MM.1S (cell line): ENCODE results near the gene RPAIN.

Experiments used
- DNase-seq: peaks from one replicate; pipeline ENCODE4 v3.0.0-alpha.2; 2015
- H2AFZ ChIP-seq: fragments of 300-600 bp; sonication (generic); 2 replicates; pipeline ENCODE4 v1.6.0; 2016; ENCODE audit warnings: antibody characterized with exemption, low read length
- H3F3A ChIP-seq: fragments of 300-600 bp; sonication (generic); 2 replicates; pipeline ENCODE4 v1.6.1; 2016; ENCODE audit warnings: mild to moderate bottlenecking, antibody characterized with exemption, low read length, moderate library complexity, mixed read lengths; ENCODE audit not compliant: insufficient read depth
- H3K27ac ChIP-seq: fragments of 300-600 bp; sonication (generic); 2 replicates; pipeline ENCODE4 v1.5.1; 2016; ENCODE audit warnings: mild to moderate bottlenecking, low read length
- H3K27me3 ChIP-seq: fragments of 300-600 bp; sonication (generic); replicated peaks from 2 replicates; pipeline ENCODE4 v1.6.0; 2016; ENCODE audit warnings: low read length; ENCODE audit not compliant: insufficient read depth
- H3K36me3 ChIP-seq: fragments of 300-600 bp; sonication (generic); replicated peaks from 2 replicates; pipeline ENCODE4 v1.6.1; 2016; ENCODE audit warnings: mild to moderate bottlenecking, low read length, mixed read lengths; ENCODE audit not compliant: insufficient read depth
- H3K4me1 ChIP-seq: fragments of 300-600 bp; sonication (generic); 2 replicates; pipeline ENCODE4 v1.6.1; 2016; ENCODE audit warnings: low read length, mixed read lengths
- H3K4me2 ChIP-seq: fragments of 300-600 bp; sonication (generic); 2 replicates; pipeline ENCODE4 v1.6.0; 2016; ENCODE audit warnings: low read depth, low read length
- H3K4me3 ChIP-seq: fragments of 300-600 bp; sonication (generic); 2 replicates; pipeline ENCODE4 v1.5.1; 2016; ENCODE audit warnings: low read length, mixed read lengths
- H3K79me2 ChIP-seq: fragments of 300-600 bp; sonication (generic); 2 replicates; pipeline ENCODE4 v1.6.1; 2016; ENCODE audit warnings: mixed run types, low read length, mixed read lengths
- H3K9ac ChIP-seq: fragments of 300-600 bp; sonication (generic); 2 replicates; pipeline ENCODE4 v1.6.1; 2016; ENCODE audit warnings: low read length, mixed read lengths
- H3K9me2 ChIP-seq: fragments of 300-600 bp; sonication (generic); replicated peaks from 2 replicates; pipeline ENCODE4 v1.6.1; 2016; ENCODE audit warnings: mild to moderate bottlenecking, low read length, mixed read lengths; ENCODE audit not compliant: insufficient read depth
- H3K9me3 ChIP-seq: fragments of 300-600 bp; sonication (generic); replicated peaks from 2 replicates; pipeline ENCODE4 v1.6.1; 2016; ENCODE audit warnings: mild to moderate bottlenecking, low read length, mixed read lengths; ENCODE audit not compliant: insufficient read depth
- H4K20me1 ChIP-seq: fragments of 300-600 bp; sonication (generic); 2 replicates; pipeline ENCODE4 v1.6.1; 2016; ENCODE audit warnings: mild to moderate bottlenecking, low read length, moderate library complexity, mixed read lengths; ENCODE audit not compliant: insufficient read depth
- CTCF ChIP-seq: fragments of 300-600 bp; sonication (generic); IDR thresholded peaks from 2 replicates; pipeline ENCODE4 v1.5.1; 2016; ENCODE audit warnings: antibody characterized with exemption, low read length, mixed read lengths
- EZH2 ChIP-seq: fragments of 300-600 bp; sonication (generic); optimal IDR thresholded peaks from 2 replicates; pipeline ENCODE3; 2017; ENCODE audit warnings: low read depth, mild to moderate bottlenecking, antibody characterized with exemption, low read length, mixed read lengths
- EZH2phosphoT487 ChIP-seq: fragments of 300-600 bp; sonication (generic); IDR thresholded peaks from 2 replicates; pipeline ENCODE4 v1.6.1; 2018; ENCODE audit warnings: antibody characterized with exemption, low read length

Gene RPAIN

GRCh38 chr17:5418858-5419355 lies 1.1 kb upstream of the RPAIN start:
- peak overlapping the region; percentile 62 for H3K4me2 ChIP-seq
- H3K79me2 ChIP-seq = peaks cover 77% of the 10 kb centered on the region
- peak overlapping the region; percentile 95 for H3K4me3 ChIP-seq
- H3K27ac ChIP-seq = peak overlapping the region; percentile 95
- H3K9ac ChIP-seq = peak overlapping the region; percentile 94
- DNase-seq = peak; percentile 94
- H2AFZ ChIP-seq = peak overlapping the region; percentile 33; the same call in 1 of the 2 replicates
- no peaks in the 10 kb centered on the region for H3K27me3 ChIP-seq
- peaks cover 12% of the 10 kb centered on the region for H3K4me1 ChIP-seq
- peaks cover 5% of the 10 kb centered on the region for H4K20me1 ChIP-seq
- H3K36me3 ChIP-seq = peaks cover 12% of the 10 kb centered on the region; the same call in 1 of the 2 replicates
- peaks cover 13% of the 10 kb centered on the region; the same call in 1 of the 2 replicates for H3F3A ChIP-seq
- TF ChIP-seq EZH2 = no peak
- no peak for TF ChIP-seq EZH2phosphoT487
- no peak for TF ChIP-seq CTCF
- no peaks in the 10 kb centered on the region for H3K9me2 ChIP-seq
- no peaks in the 10 kb centered on the region for H3K9me3 ChIP-seq

GRCh38 chr17:5419356-5419958 lies 525 bp upstream of the RPAIN start, which contains the start of gene NUP88:
Gene NUP88 (minus strand): TSS chr17:5419662. CDS start chr17:5419650, 12 bp downstream.
- H4K20me1 ChIP-seq = peaks cover 5% of the 10 kb centered on the region
- H3K9me2 ChIP-seq = no peaks in the 10 kb centered on the region
- H3K27me3 ChIP-seq = no peaks in the 10 kb centered on the region
- peaks cover 12% of the 10 kb centered on the region for H3K4me1 ChIP-seq
- H3K9ac ChIP-seq = peak within 1 kb of the TSS; percentile 94
- peak within 1 kb of the TSS; percentile 95 for H3K4me3 ChIP-seq
- peak; percentile 98 for DNase-seq
- H2AFZ ChIP-seq = peak within 1 kb of the TSS; percentile 86
- no peaks in the 10 kb centered on the region for H3K9me3 ChIP-seq
- peaks cover 12% of the 10 kb centered on the region; the same call in 1 of the 2 replicates for H3K36me3 ChIP-seq
- H3K4me2 ChIP-seq = peak within 1 kb of the TSS; percentile 93
- no peak for TF ChIP-seq EZH2phosphoT487
- no peak for TF ChIP-seq EZH2
- no peak for TF ChIP-seq CTCF
- H3K27ac ChIP-seq = peak within 1 kb of the TSS; percentile 95
- H3K79me2 ChIP-seq = peaks cover 71% of the 10 kb centered on the region
- peaks cover 13% of the 10 kb centered on the region; the same call in 1 of the 2 replicates for H3F3A ChIP-seq

- H4K20me1 ChIP-seq = peaks cover 5% of the 10 kb centered on the region
- peaks cover 12% of the 10 kb centered on the region for H3K4me1 ChIP-seq
- no peaks in the 10 kb centered on the region for H3K9me2 ChIP-seq
- no peaks in the 10 kb centered on the region for H3K9me3 ChIP-seq
- H3K4me2 ChIP-seq = no peak overlapping the region
- peaks cover 13% of the 10 kb centered on the region; the same call in 1 of the 2 replicates for H3F3A ChIP-seq
- H3K27ac ChIP-seq = no peak overlapping the region
- TF ChIP-seq EZH2 = no peak
- TF ChIP-seq CTCF = no peak
- no peak for TF ChIP-seq EZH2phosphoT487
- H3K79me2 ChIP-seq = peaks cover 46% of the 10 kb centered on the region
- H3K36me3 ChIP-seq = peaks cover 13% of the 10 kb centered on the region; the same call in 1 of the 2 replicates
- DNase-seq = no peak
- no peak overlapping the region for H3K4me3 ChIP-seq
- H3K9ac ChIP-seq = no peak overlapping the region
- H2AFZ ChIP-seq = no peak overlapping the region
- no peaks in the 10 kb centered on the region for H3K27me3 ChIP-seq
Observed at GRCh38 chr17:5422505-5422904, 2.5 kb downstream of the RPAIN start.
